ENCODE measurements around the gene TRIM28. TPM values are rescaled to one million over a fixed set of nuclear protein-coding genes. Genes with fewer than 3 reads are reported as not detected.

The TRIM28 gene
- total and polyA plus RNA-seq, 9 of the 15 experiments (the other 6 are each of a cell fraction or from before 2014, with no cell fraction given), result 12.1 to 797 (median 490) TPM

DNA sequence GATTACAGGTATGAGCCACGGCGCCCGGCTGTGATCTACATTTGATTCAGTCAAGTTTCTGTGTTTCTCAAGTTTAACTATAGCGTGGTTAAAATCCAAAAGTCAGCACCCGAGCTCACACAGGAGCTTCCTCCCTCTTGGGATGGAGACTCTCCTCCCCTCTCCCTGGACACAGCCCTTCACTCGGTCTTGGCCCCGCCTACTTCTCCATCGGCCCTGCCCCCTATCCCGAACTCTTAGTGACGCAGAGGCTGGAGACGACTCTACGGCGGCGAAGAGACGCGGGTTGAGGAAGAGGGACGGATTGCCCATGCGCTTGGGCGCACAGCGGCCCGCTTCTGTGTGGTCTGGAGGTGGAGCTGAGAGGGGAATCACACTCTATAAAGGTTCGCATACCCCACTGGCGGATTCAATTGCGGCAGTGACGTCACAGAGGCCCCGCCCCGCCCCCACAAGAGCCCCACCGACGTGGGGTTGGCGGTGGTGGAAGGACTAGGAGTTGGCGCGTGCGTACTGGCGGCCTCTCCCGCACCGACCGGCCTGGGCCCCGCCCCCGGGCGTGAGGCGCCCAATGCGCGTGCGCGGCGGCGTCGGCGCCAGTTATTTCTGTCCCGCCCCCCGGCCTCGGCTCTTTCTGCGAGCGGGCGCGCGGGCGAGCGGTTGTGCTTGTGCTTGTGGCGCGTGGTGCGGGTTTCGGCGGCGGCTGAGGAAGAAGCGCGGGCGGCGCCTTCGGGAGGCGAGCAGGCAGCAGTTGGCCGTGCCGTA, at the start of gene TRIM28 (continued):
- TF ChIP-seq, protein P1, sequence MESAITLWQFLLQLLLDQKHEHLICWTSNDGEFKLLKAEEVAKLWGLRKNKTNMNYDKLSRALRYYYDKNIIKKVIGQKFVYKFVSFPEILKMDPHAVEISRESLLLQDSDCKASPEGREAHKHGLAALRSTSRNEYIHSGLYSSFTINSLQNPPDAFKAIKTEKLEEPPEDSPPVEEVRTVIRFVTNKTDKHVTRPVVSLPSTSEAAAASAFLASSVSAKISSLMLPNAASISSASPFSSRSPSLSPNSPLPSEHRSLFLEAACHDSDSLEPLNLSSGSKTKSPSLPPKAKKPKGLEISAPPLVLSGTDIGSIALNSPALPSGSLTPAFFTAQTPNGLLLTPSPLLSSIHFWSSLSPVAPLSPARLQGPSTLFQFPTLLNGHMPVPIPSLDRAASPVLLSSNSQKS (CRISPR knock-in tag; IDR thresholded peaks at IDR 0.05), result no peak
- TF ChIP-seq, protein P2, sequence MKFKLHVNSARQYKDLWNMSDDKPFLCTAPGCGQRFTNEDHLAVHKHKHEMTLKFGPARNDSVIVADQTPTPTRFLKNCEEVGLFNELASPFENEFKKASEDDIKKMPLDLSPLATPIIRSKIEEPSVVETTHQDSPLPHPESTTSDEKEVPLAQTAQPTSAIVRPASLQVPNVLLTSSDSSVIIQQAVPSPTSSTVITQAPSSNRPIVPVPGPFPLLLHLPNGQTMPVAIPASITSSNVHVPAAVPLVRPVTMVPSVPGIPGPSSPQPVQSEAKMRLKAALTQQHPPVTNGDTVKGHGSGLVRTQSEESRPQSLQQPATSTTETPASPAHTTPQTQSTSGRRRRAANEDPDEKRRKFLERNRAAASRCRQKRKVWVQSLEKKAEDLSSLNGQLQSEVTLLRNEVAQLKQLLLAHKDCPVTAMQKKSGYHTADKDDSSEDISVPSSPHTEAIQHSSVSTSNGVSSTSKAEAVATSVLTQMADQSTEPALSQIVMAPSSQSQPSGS (CRISPR knock-in tag; IDR thresholded peaks at IDR 0.05), result no peak
- no peak for TF ChIP-seq ZNF140 (CRISPR knock-in tag; IDR thresholded peaks at IDR 0.05)
- TF ChIP-seq RAD51 (IDR thresholded peaks at IDR 0.05; ENCODE audit: borderline replicate concordance, low read depth), result no peak
- TF ChIP-seq CTBP1 (IDR thresholded peaks at IDR 0.05; ENCODE audit: borderline replicate concordance), result peak; percentile 66
- TF ChIP-seq, protein P3, sequence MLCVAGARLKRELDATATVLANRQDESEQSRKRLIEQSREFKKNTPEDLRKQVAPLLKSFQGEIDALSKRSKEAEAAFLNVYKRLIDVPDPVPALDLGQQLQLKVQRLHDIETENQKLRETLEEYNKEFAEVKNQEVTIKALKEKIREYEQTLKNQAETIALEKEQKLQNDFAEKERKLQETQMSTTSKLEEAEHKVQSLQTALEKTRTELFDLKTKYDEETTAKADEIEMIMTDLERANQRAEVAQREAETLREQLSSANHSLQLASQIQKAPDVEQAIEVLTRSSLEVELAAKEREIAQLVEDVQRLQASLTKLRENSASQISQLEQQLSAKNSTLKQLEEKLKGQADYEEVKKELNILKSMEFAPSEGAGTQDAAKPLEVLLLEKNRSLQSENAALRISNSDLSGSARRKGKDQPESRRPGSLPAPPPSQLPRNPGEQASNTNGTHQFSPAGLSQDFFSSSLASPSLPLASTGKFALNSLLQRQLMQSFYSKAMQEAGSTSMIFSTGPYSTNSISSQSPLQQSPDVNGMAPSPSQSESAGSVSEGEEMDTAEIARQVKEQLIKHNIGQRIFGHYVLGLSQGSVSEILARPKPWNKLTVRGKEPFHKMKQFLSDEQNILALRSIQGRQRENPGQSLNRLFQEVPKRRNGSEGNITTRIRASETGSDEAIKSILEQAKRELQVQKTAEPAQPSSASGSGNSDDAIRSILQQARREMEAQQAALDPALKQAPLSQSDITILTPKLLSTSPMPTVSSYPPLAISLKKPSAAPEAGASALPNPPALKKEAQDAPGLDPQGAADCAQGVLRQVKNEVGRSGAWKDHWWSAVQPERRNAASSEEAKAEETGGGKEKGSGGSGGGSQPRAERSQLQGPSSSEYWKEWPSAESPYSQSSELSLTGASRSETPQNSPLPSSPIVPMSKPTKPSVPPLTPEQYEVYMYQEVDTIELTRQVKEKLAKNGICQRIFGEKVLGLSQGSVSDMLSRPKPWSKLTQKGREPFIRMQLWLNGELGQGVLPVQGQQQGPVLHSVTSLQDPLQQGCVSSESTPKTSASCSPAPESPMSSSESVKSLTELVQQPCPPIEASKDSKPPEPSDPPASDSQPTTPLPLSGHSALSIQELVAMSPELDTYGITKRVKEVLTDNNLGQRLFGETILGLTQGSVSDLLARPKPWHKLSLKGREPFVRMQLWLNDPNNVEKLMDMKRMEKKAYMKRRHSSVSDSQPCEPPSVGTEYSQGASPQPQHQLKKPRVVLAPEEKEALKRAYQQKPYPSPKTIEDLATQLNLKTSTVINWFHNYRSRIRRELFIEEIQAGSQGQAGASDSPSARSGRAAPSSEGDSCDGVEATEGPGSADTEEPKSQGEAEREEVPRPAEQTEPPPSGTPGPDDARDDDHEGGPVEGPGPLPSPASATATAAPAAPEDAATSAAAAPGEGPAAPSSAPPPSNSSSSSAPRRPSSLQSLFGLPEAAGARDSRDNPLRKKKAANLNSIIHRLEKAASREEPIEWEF (CRISPR knock-in tag; IDR thresholded peaks at IDR 0.05), result no peak
- no peak for TF ChIP-seq TOE1 (IDR thresholded peaks at IDR 0.05; ENCODE audit: borderline replicate concordance)
- no peak for TF ChIP-seq TOE1 (CRISPR knock-in tag; IDR thresholded peaks at IDR 0.05; ENCODE audit: borderline replicate concordance, low read depth)
- TF ChIP-seq ZC3H11A (IDR thresholded peaks at IDR 0.05; ENCODE audit: low read depth, low read length), result no peak
- peak; percentile 82 for TF ChIP-seq FIP1L1 (IDR thresholded peaks at IDR 0.05; ENCODE audit: low read depth, low read length, poor library complexity, severe bottlenecking)
- no peak for TF ChIP-seq HNRNPK (IDR thresholded peaks at IDR 0.05; ENCODE audit: low read depth, low read length, poor library complexity, severe bottlenecking)
- no peak; a peak in 1 of 4 replicates for TF ChIP-seq TEAD1 (CRISPR knock-in tag; IDR thresholded peaks at IDR 0.05)
- 0 out of 2 replicates have a peak, but pooled peaks have one; percentile 32 for TF ChIP-seq ZNF263 (CRISPR knock-in tag; IDR thresholded peaks at IDR 0.05; ENCODE audit: borderline replicate concordance)
- TF ChIP-seq, protein P4, sequence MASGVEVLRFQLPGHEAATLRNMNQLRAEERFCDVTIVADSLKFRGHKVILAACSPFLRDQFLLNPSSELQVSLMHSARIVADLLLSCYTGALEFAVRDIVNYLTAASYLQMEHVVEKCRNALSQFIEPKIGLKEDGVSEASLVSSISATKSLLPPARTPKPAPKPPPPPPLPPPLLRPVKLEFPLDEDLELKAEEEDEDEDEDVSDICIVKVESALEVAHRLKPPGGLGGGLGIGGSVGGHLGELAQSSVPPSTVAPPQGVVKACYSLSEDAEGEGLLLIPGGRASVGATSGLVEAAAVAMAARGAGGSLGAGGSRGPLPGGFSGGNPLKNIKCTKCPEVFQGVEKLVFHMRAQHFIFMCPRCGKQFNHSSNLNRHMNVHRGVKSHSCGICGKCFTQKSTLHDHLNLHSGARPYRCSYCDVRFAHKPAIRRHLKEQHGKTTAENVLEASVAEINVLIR (CRISPR knock-in tag; IDR thresholded peaks at IDR 0.05), result peak; percentile 88
- no peak for TF ChIP-seq SRSF1 (IDR thresholded peaks at IDR 0.05; ENCODE audit: low read depth, low read length)
- no peak for TF ChIP-seq SMC3 (conservative IDR thresholded peaks at IDR 0.05; ENCODE audit: insufficient read depth, low read depth, low read length)
- no peak for TF ChIP-seq GATAD2A (IDR thresholded peaks at IDR 0.05)

All from K562 (cell line).